ENCODE measurements around the gene ZFP36L2. TPM values are rescaled to one million over a fixed set of nuclear protein-coding genes. Genes with fewer than 3 reads are reported as not detected.

The ZFP36L2 gene
- total and polyA plus RNA-seq, 9 of the 15 experiments (the other 6 are each of a cell fraction or from before 2014, with no cell fraction given) = 4.1 to 60.6 (median 20.3) TPM

DNA sequence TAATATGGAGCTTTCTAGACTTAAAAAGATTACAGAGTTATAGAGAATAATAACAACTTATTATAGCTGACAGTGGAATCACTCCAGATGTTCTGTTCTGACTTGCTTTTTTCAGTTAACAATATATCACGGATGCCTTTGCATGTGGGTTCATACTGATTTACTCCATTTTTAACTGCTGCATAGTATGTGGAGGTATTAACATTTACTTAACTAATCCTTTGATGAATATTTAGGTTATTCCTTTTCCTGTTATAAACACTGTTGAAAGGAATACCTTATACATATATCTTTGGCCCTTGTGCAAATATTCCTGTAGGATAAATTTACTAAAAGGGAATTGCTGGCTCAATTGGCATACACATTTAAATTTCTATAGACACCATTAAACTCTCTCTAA lies 33.1 kb upstream of the ZFP36L2 start (continued):
- TF ChIP-seq, protein P1, sequence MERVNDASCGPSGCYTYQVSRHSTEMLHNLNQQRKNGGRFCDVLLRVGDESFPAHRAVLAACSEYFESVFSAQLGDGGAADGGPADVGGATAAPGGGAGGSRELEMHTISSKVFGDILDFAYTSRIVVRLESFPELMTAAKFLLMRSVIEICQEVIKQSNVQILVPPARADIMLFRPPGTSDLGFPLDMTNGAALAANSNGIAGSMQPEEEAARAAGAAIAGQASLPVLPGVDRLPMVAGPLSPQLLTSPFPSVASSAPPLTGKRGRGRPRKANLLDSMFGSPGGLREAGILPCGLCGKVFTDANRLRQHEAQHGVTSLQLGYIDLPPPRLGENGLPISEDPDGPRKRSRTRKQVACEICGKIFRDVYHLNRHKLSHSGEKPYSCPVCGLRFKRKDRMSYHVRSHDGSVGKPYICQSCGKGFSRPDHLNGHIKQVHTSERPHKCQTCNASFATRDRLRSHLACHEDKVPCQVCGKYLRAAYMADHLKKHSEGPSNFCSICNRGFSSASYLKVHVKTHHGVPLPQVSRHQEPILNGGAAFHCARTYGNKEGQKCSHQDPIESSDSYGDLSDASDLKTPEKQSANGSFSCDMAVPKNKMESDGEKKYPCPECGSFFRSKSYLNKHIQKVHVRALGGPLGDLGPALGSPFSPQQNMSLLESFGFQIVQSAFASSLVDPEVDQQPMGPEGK (CRISPR knock-in tag; IDR thresholded peaks at IDR 0.05; ENCODE audit: borderline replicate concordance) = no peak
- no peak for TF ChIP-seq RBM15 (IDR thresholded peaks at IDR 0.05; ENCODE audit: insufficient read depth, low read length)
- TF ChIP-seq SAFB (IDR thresholded peaks at IDR 0.05; ENCODE audit: borderline replicate concordance, low read depth, low read length) = no peak
- no peak for TF ChIP-seq HDAC1 (IDR thresholded peaks at IDR 0.05)
- no peak for TF ChIP-seq ARID2 (IDR thresholded peaks at IDR 0.05)
- TF ChIP-seq MBD2 (IDR thresholded peaks at IDR 0.05; ENCODE audit: borderline replicate concordance, low read depth) = no peak
- TF ChIP-seq, protein P2, sequence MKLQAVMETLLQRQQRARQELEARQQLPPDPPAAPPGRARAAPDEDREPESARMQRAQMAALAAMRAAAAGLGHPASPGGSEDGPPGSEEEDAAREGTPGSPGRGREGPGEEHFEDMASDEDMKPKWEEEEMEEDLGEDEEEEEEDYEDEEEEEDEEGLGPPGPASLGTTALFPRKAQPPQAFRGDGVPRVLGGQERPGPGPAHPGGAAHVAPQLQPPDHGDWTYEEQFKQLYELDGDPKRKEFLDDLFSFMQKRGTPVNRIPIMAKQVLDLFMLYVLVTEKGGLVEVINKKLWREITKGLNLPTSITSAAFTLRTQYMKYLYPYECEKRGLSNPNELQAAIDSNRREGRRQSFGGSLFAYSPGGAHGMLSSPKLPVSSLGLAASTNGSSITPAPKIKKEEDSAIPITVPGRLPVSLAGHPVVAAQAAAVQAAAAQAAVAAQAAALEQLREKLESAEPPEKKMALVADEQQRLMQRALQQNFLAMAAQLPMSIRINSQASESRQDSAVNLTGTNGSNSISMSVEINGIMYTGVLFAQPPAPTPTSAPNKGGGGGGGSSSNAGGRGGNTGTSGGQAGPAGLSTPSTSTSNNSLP (IDR thresholded peaks at IDR 0.05; ENCODE audit: borderline replicate concordance, low read depth, low read length) = no peak
- no peak for TF ChIP-seq ZNF384 (IDR thresholded peaks at IDR 0.05; ENCODE audit: low read depth, low read length)
- no peak for TF ChIP-seq ZNF121 (CRISPR knock-in tag; conservative IDR thresholded peaks at IDR 0.05)

Data from K562 (cell line).